GM12864 (cell line): ENCODE measurements around the gene CGB2.

ENCODE experiments used
- DNase-seq: peaks from one replicate; pipeline ENCODE4 v3.0.0-alpha.2; 2011; ENCODE audit warnings: low read depth
- H3K4me3 ChIP-seq: 2 replicates; pipeline ENCODE4 v1.5.1; 2011; ENCODE audit warnings: mild to moderate bottlenecking, low read depth, low read length, control low read depth
- TF ChIP-seq, protein P1 (sequence below): IDR thresholded peaks from 2 replicates; pipeline ENCODE4 v1.5.1; 2011; ENCODE audit warnings: low read depth, mild to moderate bottlenecking, moderate library complexity, low read length, control low read depth, inconsistent platforms; ENCODE audit errors: missing control alignments

Gene CGB2

DNA sequence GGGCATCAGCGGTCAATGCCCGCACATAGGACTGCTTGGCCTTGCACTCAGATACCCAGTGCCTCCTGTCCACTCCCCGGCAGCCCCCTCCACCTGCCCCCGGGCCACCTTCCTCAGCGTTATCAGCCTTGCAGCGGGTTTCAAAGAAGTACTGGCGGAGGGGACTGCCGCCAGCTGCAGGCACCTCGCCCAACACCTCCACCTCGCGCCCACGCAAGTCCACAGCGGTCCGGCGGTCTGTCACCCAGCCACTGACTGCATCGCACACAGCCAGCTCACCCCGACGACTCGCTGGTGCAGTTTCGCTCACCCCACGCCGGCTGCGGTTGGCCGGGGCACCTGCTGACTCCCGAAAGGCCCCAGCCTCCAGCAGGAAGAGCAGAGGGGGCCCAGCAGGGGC is 29.8 kb downstream of the CGB2 start:
- TF ChIP-seq, protein P1, sequence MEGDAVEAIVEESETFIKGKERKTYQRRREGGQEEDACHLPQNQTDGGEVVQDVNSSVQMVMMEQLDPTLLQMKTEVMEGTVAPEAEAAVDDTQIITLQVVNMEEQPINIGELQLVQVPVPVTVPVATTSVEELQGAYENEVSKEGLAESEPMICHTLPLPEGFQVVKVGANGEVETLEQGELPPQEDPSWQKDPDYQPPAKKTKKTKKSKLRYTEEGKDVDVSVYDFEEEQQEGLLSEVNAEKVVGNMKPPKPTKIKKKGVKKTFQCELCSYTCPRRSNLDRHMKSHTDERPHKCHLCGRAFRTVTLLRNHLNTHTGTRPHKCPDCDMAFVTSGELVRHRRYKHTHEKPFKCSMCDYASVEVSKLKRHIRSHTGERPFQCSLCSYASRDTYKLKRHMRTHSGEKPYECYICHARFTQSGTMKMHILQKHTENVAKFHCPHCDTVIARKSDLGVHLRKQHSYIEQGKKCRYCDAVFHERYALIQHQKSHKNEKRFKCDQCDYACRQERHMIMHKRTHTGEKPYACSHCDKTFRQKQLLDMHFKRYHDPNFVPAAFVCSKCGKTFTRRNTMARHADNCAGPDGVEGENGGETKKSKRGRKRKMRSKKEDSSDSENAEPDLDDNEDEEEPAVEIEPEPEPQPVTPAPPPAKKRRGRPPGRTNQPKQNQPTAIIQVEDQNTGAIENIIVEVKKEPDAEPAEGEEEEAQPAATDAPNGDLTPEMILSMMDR, result no peak
- H3K4me3 ChIP-seq, result no peak overlapping the region
- no peak for DNase-seq

DNA sequence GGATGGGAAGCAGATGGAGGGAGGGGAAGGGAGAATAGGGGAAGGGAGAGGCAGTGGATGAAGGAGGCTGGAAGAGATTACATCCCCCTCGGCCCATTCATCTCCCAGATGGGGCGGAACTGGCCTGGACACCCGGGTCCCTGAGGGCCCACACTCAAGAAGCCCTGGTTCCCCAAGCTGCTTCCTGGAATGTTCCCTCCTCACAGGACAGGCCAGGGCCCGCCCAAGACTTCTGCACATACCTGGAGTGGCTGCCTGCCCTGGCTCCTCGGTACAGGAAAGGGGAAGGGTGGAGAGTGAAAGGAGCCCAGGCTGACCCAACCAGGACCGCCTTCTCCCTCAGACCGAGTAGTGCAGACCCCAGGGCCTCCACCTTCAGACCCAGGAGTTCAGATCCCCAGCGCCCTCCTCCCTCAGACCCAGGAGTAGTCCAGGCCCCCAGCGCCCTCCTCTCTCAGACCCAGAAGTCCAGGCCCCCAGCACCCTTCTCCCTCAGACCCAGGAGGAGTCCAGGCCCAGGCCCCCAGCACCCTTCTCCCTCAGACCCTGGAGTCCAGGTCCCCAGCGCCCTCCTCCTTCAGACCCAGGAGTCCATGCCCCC is 32.4 kb downstream of the CGB2 start:
- H3K4me3 ChIP-seq, result no peak overlapping the region
- TF ChIP-seq, protein P1, result no peak
- no peak for DNase-seq

DNA sequence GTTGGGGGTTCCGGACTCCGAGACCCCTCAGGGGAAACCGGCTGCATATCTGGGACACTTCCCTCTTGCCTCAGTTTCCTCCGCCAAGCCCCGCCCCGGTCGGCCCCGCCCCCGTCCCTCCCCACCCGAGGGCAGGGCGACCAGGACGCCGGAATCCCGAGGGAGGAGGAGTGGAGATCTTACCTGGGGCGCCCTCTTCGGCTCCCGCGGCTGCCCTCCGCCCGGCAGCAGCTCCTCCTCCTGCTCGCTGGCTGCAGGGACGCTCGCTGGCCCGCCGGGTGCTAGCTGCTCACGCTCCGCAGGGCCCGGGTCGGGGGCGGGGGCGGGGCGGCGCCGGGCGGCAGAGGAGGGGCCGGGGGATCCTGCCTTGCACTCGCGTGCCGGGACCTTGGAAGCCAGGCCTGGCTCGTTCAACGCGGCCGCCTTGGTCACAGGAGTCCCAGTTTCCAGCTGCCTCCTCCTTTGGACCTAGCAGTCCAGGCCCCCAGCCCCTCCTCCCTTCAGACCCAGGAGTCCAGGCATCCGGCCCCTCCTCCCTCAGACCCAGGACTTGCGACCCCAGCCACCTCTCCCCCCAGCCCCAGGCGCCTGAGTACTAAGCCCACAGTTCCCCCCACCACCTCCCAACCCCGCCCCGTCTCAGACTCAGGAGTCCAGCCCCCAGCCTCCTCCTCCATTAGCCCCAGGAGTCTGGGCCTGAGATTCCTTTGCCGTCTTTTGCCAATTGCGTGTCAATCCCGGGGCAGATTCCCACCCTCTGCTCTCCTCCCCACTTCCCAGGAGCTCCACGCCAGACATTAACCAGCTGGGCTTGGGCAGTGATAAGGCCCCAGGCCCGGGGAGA is 33.3 kb downstream of the CGB2 start, which contains the start of gene NTF4:
Gene NTF4, minus strand, starts transcription at position 51 of the 844 bp plus-strand sequence. CDS start 2,821 bp downstream, outside the sequence.
- no peak within 1 kb of the TSS for H3K4me3 ChIP-seq
- TF ChIP-seq, protein P1, result no peak
- no peak for DNase-seq

DNA sequence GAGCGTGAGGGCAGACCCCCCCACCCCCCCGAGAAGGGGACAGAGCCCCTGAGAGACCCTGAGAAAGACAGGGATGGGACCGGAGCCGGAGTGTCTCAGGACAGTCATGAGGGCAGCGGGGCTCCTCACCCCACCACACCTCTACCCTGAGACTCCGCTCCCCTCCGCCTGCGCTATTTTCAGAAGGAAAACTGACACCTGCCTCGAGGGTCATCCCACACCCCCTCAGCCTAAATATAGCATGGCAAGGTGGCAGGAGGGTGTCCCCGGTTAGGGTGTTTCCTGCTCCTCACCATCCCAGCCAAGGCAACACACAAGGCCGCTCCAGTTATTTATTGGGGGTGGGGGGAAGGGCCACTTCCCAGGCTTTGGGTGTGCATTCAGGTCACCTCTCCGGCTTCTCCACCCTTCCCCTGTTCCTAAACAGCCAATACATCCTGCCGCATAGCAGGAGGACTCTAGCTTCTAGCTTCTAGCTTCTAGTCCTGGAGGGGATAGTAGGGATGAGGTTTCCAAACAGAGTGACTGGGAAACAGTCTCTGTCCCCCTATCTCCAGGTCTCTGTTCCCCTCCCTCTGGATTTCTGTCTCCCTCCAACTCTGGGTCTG is 34.3 kb downstream of the CGB2 start:
- TF ChIP-seq, protein P1, result no peak
- no peak overlapping the region for H3K4me3 ChIP-seq
- DNase-seq, result no peak

DNA sequence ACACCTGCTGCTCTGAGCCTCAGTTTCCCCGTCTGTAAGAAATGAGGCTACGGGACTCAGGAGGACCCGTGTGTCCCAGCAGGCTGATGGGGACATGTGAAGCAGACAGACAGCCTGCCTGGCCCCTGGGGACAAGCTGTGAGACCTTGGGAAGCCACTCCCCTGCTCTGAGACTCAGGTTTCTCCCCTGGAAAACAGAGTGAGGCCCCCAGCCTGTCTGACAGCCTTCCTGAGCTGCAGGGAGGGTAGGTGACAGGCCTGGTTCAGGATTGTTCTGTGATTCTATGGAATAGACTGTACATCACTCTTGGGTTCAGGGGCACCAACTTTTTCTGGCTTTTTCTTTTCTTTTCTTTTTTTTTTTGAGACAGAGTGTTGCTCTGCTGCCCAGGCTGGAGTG is 35.9 kb downstream of the CGB2 start:
- TF ChIP-seq, protein P1, result no peak
- no peak overlapping the region for H3K4me3 ChIP-seq
- no peak for DNase-seq

DNA sequence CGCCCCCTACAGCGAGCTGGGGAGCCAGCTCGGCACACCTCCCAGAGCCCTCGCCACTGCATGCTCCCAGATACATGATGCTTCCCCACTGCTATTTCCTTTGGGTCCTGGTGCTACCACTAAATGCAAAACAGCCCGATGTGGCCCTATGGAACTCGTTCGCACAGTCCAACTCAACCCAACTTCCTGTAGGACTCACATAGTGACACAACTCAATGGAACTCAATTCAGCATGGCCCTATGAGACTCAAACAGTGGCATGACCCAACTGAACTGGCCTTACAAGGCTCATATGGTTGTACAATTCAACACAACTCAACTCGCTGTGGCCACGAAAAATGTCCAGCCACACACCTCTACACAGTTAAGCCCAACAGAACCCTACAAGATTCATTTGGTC is 37.3 kb downstream of the CGB2 start:
- TF ChIP-seq, protein P1, result no peak
- H3K4me3 ChIP-seq, result no peak overlapping the region
- DNase-seq, result no peak
